ENCODE results near the gene LCN12.
"Not testable (repeated sequence)": the region's sequence is repeated elsewhere in the genome, so short reads cannot be mapped to it uniquely, and the experiment has no call there.

Gene LCN12

GRCh38 chr9:136990242-136990911 is 38.3 kb downstream of the LCN12 start:
- DNase-seq (ENCODE audit: low read depth in 2 of 2), result no peak

GRCh38 chr9:136991993-136992818 is 40.1 kb downstream of the LCN12 start, which contains the start of gene PAXX:
TSS of gene PAXX (plus strand) at chr9:136992422. CDS start at chr9:136992444, 22 bp downstream.
- peak; percentile 80 to 91 for DNase-seq (ENCODE audit: low read depth in 2 of 2)

- no peak for DNase-seq (ENCODE audit: low read depth in 2 of 2)
Measured at GRCh38 chr9:136992819-136993369, 40.8 kb downstream of the LCN12 start.

GRCh38 chr9:136994180-136994887 is 42.3 kb downstream of the LCN12 start:
- DNase-seq (ENCODE audit: low read depth in 2 of 2), result no peak

GRCh38 chr9:136994888-136995230 is 42.8 kb downstream of the LCN12 start:
- DNase-seq (ENCODE audit: low read depth in 2 of 2), result no peak

- no peak for DNase-seq (ENCODE audit: low read depth in 2 of 2)
Measured at GRCh38 chr9:136995362-136995761, 43.3 kb downstream of the LCN12 start.

GRCh38 chr9:136995772-136996311 is 43.8 kb downstream of the LCN12 start:
- DNase-seq (ENCODE audit: low read depth in 2 of 2), result no peak

- DNase-seq (ENCODE audit: low read depth in 2 of 2), result peak in 1 of 2 donors; percentile 58
Measured at GRCh38 chr9:136996361-136997292, 44.6 kb downstream of the LCN12 start, which contains the start of gene CLIC3. TSS of gene CLIC3 (minus strand) at chr9:136996568. CDS start at chr9:136996543, 25 bp downstream.

- DNase-seq (ENCODE audit: low read depth in 2 of 2), result no peak
Measured at GRCh38 chr9:136997371-136997770, 45.3 kb downstream of the LCN12 start.

GRCh38 chr9:136997830-136998234 is 45.8 kb downstream of the LCN12 start:
- DNase-seq (ENCODE audit: low read depth in 2 of 2), result peak; percentile 17 to 36

- no peak for DNase-seq (ENCODE audit: low read depth in 2 of 2)
Measured at GRCh38 chr9:137000177-137000930, 48.3 kb downstream of the LCN12 start.

GRCh38 chr9:137001857-137002645 is 50.0 kb downstream of the LCN12 start:
- DNase-seq (ENCODE audit: low read depth in 2 of 2), result no peak

- no peak for DNase-seq (ENCODE audit: low read depth in 2 of 2)
Measured at GRCh38 chr9:137002646-137003041, 50.6 kb downstream of the LCN12 start.

- not testable (repeated sequence) for DNase-seq (ENCODE audit: low read depth in 2 of 2)
Measured at GRCh38 chr9:137004285-137004684, 52.2 kb downstream of the LCN12 start.

Measured in stimulated activated CD8-positive, alpha-beta memory T cell treated with anti-CD3 and anti-CD28 coated beads, Interleukin-7, amount 100 ng/mL, for 4 hours (primary cell).